HG03196 (cell line): ENCODE results near the gene UBXN10.
"Not testable (repeated sequence)": the region's sequence is repeated elsewhere in the genome, so short reads cannot be mapped to it uniquely, and the experiment has no call there.

Experiments
- ATAC-seq: cut with Tn5 transposase; IDR thresholded peaks from one replicate; pipeline ENCODE4 v1.9.1; 2021; ENCODE audit not compliant: unreplicated experiment

The UBXN10 gene

DNA sequence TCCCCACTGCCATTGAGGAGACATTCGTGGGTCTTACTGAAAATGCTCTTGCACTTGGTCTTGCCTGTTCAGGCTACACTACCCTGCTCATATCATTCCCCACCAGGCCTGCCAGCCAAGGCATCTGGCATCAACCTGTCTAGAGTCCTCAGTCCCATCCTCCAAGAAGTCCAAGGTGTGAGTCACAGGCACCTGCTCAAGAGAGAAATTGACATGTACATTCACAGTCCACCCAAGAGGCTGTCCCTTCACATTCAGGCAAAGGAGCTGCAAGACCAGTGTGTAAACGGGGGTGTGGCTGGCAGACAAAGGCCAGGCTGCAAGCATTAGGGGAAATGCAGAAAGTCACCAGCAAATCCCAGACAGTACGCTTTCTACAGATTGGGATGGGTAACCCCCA, 13.5 kb downstream of the UBXN10 start:
- no peak for ATAC-seq

DNA sequence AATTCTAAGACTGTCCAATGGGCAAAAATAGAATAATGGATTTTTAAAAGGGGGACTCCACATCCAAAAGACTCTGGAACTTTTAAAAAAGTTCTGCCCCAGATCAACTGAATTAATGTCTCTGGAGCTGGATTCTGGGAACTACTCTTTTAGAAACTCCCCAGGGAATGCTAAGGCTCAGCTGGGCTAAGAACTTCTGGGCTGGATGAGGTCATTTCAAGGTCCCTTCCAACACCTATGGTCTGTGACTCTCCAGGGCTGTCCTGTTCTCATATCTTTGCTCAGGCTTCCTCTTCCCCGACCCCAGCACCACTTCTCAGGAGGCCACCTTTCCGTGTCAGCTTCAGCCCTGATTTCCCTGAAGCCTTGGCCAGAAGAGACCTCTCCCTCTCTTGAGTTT, 13.9 kb downstream of the UBXN10 start:
- no peak for ATAC-seq

DNA sequence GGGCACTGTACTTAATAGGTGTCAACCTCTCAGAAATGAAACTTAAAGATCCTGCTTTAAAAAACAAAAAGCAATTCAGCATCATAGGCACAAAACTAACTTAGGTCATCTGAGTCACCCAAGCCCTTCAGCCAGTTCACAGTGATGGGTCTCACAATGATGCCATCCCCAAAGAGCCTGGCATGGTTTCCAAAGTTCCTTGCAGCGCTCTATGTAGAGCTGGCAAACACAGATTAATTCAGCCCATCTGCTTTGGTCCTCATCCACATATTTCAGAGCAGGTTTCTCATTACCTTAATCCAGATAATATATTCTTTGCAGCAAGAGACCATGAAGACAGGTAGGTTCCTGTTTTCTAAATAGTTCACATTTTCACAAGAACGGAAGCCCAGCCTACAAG, 15.1 kb downstream of the UBXN10 start:
- ATAC-seq: no peak

GRCh38 chr1:20202166-20202565, 16.3 kb downstream of the UBXN10 start:
- ATAC-seq: no peak

DNA sequence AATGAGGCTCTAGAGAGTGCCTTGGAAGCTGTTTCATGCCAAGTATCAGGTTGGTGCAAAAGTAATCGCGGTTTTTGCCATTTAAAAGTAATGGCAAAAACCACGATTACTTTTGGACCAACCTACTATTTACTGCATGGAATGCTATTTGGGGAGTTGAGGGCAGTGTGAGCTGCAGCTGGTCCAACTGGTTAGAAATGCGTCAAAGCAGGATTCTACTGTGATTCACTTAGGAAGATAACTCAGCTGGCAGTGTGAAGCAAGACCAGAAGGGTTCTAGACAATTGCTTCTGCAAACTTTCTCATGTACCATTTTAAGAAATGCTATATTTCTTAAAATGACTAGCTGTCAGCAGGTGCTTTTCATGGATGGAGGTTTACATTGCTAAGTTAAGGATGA, 21.6 kb downstream of the UBXN10 start:
- ATAC-seq: no peak

DNA sequence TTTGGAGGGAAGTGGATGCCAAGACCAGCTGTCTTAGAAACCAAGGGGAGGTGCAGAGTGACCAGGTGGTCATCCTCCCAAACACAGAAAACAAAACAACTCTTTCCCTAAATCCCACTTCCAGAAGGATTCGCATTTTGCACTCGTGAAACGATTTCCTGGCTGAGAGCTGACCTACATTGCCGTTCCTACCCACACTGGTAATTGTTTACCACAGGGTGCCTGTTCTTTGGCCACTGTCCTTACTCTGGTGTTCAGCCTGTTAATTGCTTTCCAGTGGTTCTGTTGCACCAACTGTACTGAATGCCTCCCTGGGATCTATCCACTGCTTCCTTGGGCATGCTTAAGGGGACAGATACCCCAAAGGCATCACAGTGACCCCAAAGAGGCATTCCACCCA, 23.6 kb downstream of the UBXN10 start:
- no peak for ATAC-seq

DNA sequence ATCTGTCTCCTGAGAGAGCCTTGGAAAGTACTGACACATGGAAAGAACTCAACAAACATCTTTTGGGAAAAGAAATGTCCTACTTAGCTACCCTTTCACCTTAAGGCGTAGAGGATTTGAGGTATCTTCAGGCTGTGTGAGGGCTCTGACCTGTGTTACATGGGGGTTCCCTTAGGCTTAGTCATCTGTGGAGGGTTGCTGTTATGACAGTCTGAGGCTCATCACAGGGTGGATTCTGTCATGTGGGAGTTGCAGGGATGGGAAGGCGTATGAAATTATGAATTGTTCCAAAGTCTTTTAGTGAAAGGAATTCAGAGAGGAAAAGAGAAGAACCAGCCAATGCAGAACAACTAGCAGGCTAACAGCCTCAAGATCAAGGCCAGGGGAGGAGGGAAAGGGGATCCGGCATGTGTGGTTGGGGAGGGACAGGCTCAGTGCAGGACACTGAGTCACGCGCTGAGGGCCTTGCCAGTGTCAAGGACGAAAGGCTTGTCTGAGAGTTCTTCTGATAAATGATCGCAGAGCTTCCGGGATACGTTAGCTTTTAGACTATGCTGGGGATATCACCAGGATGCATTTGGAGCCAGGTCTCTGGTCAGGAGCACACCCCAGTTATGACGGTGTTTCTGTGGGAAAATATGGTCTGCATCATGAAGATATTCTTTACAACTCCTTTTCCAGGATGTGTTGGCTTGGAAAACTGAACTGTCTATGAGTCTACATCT, 25.0 kb downstream of the UBXN10 start:
- ATAC-seq: no peak

DNA sequence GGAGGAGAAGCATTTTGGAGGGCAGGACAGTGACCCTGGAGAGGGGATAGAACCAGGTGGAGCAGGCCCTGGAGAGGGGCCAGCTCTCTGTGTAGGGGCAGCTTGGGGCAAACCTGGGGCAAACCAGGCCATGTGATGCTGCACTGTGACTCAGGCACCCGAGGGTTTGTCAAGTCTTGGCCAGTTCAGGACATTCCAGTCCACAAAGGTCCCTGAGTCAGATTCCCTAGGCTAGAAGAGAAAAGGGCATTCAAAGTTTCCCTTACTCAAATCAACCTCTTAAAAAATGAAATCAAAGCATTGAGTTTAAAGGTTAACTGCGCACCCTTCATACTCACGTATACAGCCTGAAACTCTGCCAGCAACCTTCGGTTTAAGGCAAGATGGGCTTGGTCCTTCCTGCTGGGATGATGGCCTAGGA, 25.6 kb downstream of the UBXN10 start:
- no peak for ATAC-seq

- no peak for ATAC-seq
Measured at GRCh38 chr1:20212085-20212684, 26.3 kb downstream of the UBXN10 start.

- ATAC-seq: no peak
Measured at GRCh38 chr1:20212685-20213331, 26.9 kb downstream of the UBXN10 start.

DNA sequence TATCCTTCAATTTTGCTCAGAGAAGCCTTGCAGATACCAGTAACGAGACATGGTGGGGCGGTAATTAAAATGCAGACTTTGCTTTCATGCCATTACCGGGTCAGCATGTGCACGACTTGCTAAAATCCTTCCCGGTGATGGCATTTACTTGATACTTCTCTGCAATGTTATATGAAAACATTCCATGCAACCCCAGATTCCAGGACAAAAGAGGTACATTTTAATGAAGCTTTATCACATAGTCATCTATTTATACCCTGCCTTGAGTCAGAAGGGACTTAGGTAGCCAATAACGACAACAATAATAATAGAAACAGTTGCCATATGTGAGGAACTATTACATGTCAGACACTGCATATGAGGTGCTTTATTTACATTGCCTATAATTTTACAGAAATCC, 29.8 kb downstream of the UBXN10 start:
- no peak for ATAC-seq

- ATAC-seq: no peak
Measured at GRCh38 chr1:20216574-20216973, 30.7 kb downstream of the UBXN10 start.

DNA sequence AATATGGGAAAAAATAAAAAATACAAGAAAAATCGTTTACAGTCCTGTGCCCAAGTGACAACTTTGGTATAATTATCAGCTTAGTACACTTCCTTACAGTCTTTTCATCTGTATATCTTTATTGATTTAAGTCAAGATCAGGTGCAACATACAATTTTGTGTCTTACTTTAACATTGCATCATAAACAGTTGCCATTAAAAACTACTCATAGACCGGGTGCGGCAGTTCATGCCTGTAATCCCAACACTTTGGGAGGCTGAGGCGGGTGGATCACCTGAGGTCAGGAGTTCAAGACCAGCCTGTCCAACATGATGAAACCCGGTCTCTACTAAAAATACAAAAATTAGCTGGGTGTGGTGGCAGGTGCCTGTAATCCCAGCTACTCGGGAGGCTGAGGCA, 33.2 kb downstream of the UBXN10 start:
- ATAC-seq: not testable (repeated sequence)

- ATAC-seq: no peak
Measured at GRCh38 chr1:20220036-20220435, 34.1 kb downstream of the UBXN10 start.

- no peak for ATAC-seq
Measured at GRCh38 chr1:20223106-20223505, 37.2 kb downstream of the UBXN10 start.

- no peak for ATAC-seq
Measured at GRCh38 chr1:20223551-20224419, 37.9 kb downstream of the UBXN10 start.

- no peak for ATAC-seq
Measured at GRCh38 chr1:20224546-20224945, 38.6 kb downstream of the UBXN10 start.

GRCh38 chr1:20227704-20228103, 41.8 kb downstream of the UBXN10 start:
- no peak for ATAC-seq

DNA sequence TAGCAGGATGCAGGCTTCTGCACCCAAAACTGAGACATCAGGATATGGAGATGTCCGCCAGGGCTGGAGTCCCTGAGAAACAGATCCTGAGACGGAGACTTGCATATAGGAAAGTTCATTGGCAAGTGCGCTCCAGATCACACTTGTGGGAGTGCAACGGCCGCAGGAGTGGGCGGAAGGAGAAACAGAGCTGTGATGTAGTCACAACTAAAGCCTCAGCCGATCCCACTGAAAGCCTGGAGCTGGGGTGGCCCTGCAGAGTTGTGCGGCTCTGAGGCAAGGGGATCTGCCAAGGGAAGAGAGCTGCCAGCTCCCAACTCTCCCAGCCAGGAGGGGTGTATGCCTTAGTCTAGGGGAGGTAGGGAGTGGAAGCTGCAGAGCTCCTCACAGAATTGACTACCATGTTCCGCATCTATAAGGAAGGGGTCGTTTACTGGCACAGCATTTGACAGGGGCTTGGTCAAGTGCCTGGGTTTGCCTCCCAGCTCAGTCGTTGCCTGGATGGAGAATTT, 42.5 kb downstream of the UBXN10 start:
- ATAC-seq: no peak

GRCh38 chr1:20229171-20229570, 43.3 kb downstream of the UBXN10 start:
- ATAC-seq: no peak

GRCh38 chr1:20232564-20232963, 46.7 kb downstream of the UBXN10 start:
- not testable (repeated sequence) for ATAC-seq
